ENCODE measurements around the gene CFTR. TPM values are rescaled to one million over a fixed set of nuclear protein-coding genes. Genes with fewer than 3 reads are reported as not detected.

The CFTR gene
- total and polyA plus RNA-seq, 3 donors from 2014 or later, result 5.1 to 6.9 (median 5.1) TPM

DNA sequence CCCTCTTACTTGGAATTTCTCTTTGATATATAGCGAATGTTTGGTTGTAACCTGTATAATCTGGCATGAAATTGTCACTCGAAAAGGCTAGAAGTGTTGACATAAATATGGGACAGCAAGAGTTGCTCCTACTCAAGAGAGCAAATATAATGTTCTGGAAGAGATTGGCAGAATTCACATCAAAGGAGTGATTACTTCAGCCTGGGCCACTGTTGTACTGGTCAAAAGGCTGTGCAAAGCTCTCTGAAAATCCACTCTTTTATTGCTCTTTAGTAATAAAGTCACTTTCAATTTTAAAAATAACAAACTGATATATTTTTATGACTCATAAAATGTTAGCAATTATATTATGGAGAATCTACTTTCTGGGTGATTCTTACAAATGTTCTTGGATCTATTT, 58.2 kb downstream of the CFTR start:
- TF ChIP-seq, protein P1, sequence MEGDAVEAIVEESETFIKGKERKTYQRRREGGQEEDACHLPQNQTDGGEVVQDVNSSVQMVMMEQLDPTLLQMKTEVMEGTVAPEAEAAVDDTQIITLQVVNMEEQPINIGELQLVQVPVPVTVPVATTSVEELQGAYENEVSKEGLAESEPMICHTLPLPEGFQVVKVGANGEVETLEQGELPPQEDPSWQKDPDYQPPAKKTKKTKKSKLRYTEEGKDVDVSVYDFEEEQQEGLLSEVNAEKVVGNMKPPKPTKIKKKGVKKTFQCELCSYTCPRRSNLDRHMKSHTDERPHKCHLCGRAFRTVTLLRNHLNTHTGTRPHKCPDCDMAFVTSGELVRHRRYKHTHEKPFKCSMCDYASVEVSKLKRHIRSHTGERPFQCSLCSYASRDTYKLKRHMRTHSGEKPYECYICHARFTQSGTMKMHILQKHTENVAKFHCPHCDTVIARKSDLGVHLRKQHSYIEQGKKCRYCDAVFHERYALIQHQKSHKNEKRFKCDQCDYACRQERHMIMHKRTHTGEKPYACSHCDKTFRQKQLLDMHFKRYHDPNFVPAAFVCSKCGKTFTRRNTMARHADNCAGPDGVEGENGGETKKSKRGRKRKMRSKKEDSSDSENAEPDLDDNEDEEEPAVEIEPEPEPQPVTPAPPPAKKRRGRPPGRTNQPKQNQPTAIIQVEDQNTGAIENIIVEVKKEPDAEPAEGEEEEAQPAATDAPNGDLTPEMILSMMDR (IDR thresholded peaks at IDR 0.05), result no peak
- TF ChIP-seq POLR2A (IDR thresholded peaks at IDR 0.05), result no peak
- Histone ChIP-seq H3K4me3 (no peak overlapping the region), H3K9me3 (no peaks in the 10 kb centered on the region), H3K27me3 (no peaks in the 10 kb centered on the region), H3K36me3 (ENCODE audit: low read depth, missing control alignments) (no peaks in the 10 kb centered on the region), H3K27ac (no peak overlapping the region), H3K4me1 (no peaks in the 10 kb centered on the region)
- DNase-seq, result no peak
- intact Hi-C loops (cut with DNase I; ENCODE audit: low total_unique reads), result no loop called here
- 91 to 96% methylated on average over 2 of the region's 2 CpGs for WGBS, 2 donors

DNA sequence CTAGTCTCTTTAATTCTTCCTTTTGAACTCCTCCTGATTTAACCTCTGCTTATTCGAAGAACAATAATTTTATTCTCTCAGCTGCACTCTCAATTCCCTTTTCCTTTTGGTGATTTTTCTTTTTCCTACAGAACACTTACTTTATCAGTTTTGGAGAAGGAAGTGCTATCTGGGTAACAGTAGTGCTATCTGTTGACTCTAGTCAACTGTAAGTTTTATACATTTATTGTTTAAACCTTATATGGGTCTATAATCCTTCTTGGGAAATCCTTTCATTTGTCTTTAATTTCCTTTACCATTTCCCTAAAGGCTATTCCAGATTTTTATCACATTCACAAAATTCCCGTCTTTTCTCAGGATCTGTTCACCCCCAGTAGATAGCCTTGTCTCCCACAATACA, 64.2 kb downstream of the CFTR start:
- DNase-seq, result no peak
- H3K27me3 ChIP-seq, result no peaks in the 10 kb centered on the region
- no peaks in the 10 kb centered on the region for H3K36me3 ChIP-seq (ENCODE audit: low read depth, missing control alignments)
- H3K27ac ChIP-seq, result no peak overlapping the region
- no peaks in the 10 kb centered on the region for H3K4me1 ChIP-seq
- intact Hi-C loops (cut with DNase I; ENCODE audit: low total_unique reads), result no loop called here
- WGBS, 2 donors, result 88 to 91% methylated on average over 2 of the region's 2 CpGs
- H3K4me3 ChIP-seq, result no peak overlapping the region
- TF ChIP-seq, protein P1 (IDR thresholded peaks at IDR 0.05), result no peak
- no peak for TF ChIP-seq POLR2A (IDR thresholded peaks at IDR 0.05)
- H3K9me3 ChIP-seq, result no peaks in the 10 kb centered on the region

DNA sequence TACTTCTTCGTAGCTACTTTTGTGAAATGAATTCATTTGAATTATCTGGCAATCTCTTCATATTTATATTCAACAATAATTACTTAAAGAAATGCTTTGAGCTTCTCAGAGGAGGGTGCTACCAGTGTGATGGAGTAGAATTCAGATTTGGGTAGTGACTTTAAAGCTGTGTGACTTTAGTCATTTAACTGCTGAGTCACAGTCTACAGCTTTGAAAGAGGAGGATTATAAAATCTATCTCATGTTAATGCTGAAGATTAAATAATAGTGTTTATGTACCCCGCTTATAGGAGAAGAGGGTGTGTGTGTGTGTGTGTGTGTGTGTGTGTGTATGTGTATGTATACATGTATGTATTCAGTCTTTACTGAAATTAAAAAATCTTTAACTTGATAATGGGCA, 68.2 kb downstream of the CFTR start:
- 80 to 83% methylated on average over 2 of the region's 2 CpGs for WGBS, 2 donors
- Histone ChIP-seq H3K27me3 (no peaks in the 10 kb centered on the region), H3K4me1 (no peaks in the 10 kb centered on the region), H3K9me3 (no peaks in the 10 kb centered on the region), H3K4me3 (no peak overlapping the region), H3K36me3 (ENCODE audit: low read depth, missing control alignments) (no peaks in the 10 kb centered on the region), H3K27ac (no peak overlapping the region)
- TF ChIP-seq, protein P1 (IDR thresholded peaks at IDR 0.05), result no peak
- TF ChIP-seq POLR2A (IDR thresholded peaks at IDR 0.05), result no peak
- DNase-seq, result no peak
- intact Hi-C loops (cut with DNase I; ENCODE audit: low total_unique reads), result no loop called here

DNA sequence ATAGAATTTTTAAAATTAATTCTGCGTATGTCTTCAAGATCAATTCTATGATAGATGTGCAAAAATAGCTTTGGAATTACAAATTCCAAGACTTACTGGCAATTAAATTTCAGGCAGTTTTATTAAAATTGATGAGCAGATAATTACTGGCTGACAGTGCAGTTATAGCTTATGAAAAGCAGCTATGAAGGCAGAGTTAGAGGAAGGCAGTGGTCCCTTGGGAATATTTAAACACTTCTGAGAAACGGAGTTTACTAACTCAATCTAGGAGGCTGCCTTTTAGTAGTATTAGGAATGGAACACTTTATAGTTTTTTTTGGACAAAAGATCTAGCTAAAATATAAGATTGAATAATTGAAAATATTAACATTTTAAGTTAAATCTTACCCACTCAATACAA, 70.8 kb downstream of the CFTR start:
- TF ChIP-seq, protein P1 (IDR thresholded peaks at IDR 0.05), result no peak
- no peak for TF ChIP-seq POLR2A (IDR thresholded peaks at IDR 0.05)
- WGBS, 2 donors, result 49 to 56% methylated on average over 2 of the region's 2 CpGs
- no peaks in the 10 kb centered on the region for H3K4me1 ChIP-seq
- intact Hi-C loops (cut with DNase I; ENCODE audit: low total_unique reads), result no loop called here
- H3K4me3 ChIP-seq, result no peak overlapping the region
- no peaks in the 10 kb centered on the region for H3K9me3 ChIP-seq
- H3K27me3 ChIP-seq, result no peaks in the 10 kb centered on the region
- H3K36me3 ChIP-seq (ENCODE audit: low read depth, missing control alignments), result no peaks in the 10 kb centered on the region
- DNase-seq, result no peak
- no peak overlapping the region for H3K27ac ChIP-seq

DNA sequence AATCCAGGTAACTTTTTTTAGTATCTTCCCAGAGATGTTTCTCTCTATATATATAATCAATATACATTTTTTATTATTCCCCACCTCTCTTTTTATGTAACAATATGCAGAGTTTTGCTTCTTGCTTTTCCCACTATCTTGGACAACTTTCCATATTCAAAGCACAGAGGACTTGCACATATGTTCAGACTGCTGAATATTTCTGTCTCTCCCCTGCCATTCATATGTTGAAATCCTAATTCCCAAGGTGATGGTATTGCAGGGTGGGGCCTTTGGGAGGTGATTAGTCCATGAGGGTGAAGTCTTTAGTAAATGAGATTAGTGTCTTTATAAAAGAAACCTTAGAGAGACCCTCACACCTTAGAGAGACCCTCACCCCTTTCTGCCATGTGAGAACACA, 72.8 kb downstream of the CFTR start:
- Histone ChIP-seq H3K27ac (no peak overlapping the region), H3K27me3 (no peaks in the 10 kb centered on the region), H3K4me3 (no peak overlapping the region), H3K36me3 (ENCODE audit: low read depth, missing control alignments) (no peaks in the 10 kb centered on the region), H3K4me1 (no peaks in the 10 kb centered on the region), H3K9me3 (no peaks in the 10 kb centered on the region)
- intact Hi-C loops (cut with DNase I; ENCODE audit: low total_unique reads), result no loop called here
- no peak for DNase-seq
- TF ChIP-seq POLR2A (IDR thresholded peaks at IDR 0.05), result no peak
- TF ChIP-seq, protein P1 (IDR thresholded peaks at IDR 0.05), result no peak
